Measurements from ENCODE around the gene UBE2Q1.

Gene UBE2Q1

DNA sequence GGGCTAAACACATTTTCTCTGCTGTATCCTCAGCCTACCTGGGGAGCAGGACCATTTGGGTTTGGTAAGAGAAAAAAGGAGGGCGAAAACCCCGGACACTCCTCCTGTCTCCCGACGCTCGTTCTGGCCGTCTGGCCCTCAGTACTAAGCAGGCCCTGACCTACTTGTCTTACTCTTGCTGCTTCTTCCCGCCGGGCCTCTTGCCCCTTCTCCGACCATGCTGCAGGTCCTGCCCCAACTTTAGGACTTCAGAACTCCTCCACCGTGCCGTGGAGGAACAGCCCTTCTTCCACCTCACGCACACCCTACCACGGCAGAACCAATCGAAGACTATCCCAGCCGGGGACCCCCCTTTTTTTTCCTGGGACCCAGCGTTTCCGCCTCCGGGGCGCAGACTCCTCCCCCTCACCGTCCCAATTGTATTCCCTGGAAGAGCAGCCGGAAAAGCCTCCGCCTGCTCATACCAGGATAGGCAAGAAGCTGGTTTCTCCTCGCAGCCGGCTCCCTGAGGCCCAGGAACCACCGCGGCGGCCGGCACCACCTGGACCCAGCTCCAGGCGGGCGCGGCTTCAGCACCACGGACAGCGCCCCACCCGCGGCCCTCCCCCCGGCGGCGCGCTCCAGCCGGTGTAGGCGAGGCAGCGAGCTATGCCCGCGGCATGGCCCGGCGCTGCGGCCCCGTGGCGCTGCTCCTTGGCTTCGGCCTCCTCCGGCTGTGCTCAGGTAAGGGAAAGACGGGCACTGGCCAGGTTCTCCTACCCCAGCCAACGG, 9.1 kb upstream of the UBE2Q1 start, which contains the start of gene CHRNB2:
CHRNB2 (plus strand) TSS at position 393 of the 771 bp plus-strand sequence; CDS start at position 660, 267 bp downstream.
- Histone ChIP-seq H3K4me3 (ENCODE audit: low read depth, low read length) (peak within 1 kb of the TSS; percentile 60), H3K9me3 (ENCODE audit: control insufficient read depth, insufficient read depth, low read depth, low read length) (no peaks in the 10 kb centered on the region), H3K27me3 (ENCODE audit: control insufficient read depth, insufficient read depth, low read length) (peaks cover 60% of the 10 kb centered on the region), H3K27ac (ENCODE audit: low read depth, low read length) (no peak within 1 kb of the TSS), H3K9ac (ENCODE audit: low read length) (peak within 1 kb of the TSS; percentile 38), H3K4me1 (ENCODE audit: control insufficient read depth, insufficient read depth, low read length) (peaks cover 9% of the 10 kb centered on the region; the same call in 1 of the 2 replicates), H3K36me3 (ENCODE audit: control insufficient read depth, insufficient read depth, low read length) (no peaks in the 10 kb centered on the region)

- peaks cover 4% of the 10 kb centered on the region; the same call in 1 of the 2 replicates for H3K4me1 ChIP-seq (ENCODE audit: control insufficient read depth, insufficient read depth, low read length)
- no peaks in the 10 kb centered on the region for H3K36me3 ChIP-seq (ENCODE audit: control insufficient read depth, insufficient read depth, low read length)
- H3K27me3 ChIP-seq (ENCODE audit: control insufficient read depth, insufficient read depth, low read length): peaks cover 55% of the 10 kb centered on the region
- no peak overlapping the region for H3K4me3 ChIP-seq (ENCODE audit: low read depth, low read length)
- no peak overlapping the region for H3K9ac ChIP-seq (ENCODE audit: low read length)
- no peaks in the 10 kb centered on the region for H3K9me3 ChIP-seq (ENCODE audit: control insufficient read depth, insufficient read depth, low read depth, low read length)
- no peak overlapping the region for H3K27ac ChIP-seq (ENCODE audit: low read depth, low read length)
Measured at GRCh38 chr1:154565876-154566275, 7.4 kb upstream of the UBE2Q1 start.

DNA sequence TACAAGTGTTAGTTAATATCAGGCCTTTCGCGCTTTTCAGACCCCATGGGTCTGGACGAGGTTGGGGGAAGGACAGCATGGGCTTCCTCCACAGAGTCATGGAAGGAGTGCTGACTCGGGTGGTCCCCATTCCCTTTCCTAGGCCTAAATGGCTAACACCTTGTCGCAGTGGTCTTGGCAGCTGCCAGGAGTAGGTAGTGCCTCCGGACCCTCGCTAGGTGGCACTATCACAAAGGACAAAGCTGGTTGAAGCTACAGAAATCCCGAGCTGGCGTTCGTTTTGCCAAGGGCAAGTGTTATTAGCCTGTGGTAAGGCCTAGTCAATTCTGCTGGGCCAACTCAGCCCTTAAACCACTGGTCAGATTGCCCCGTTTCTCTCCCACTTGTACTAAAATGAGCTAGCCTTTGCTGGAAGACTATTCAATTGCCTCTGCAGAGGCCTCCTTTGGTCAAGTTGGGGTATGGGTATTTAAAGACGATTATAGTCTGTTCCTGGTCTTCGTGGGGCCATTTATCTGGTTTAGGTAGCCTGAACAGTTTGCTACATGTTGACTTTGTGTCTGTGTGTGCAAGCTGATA, 1.1 kb upstream of the UBE2Q1 start:
- Histone ChIP-seq H3K4me3 (ENCODE audit: low read depth, low read length) (peak overlapping the region; percentile 76), H3K4me1 (ENCODE audit: control insufficient read depth, insufficient read depth, low read length) (peaks cover 19% of the 10 kb centered on the region), H3K36me3 (ENCODE audit: control insufficient read depth, insufficient read depth, low read length) (peaks cover 16% of the 10 kb centered on the region), H3K9ac (ENCODE audit: low read length) (peak overlapping the region; percentile 74), H3K27me3 (ENCODE audit: control insufficient read depth, insufficient read depth, low read length) (no peaks in the 10 kb centered on the region), H3K27ac (ENCODE audit: low read depth, low read length) (no peak overlapping the region; the same call in 1 of the 2 replicates), H3K9me3 (ENCODE audit: control insufficient read depth, insufficient read depth, low read depth, low read length) (no peaks in the 10 kb centered on the region)

GRCh38 chr1:154558720-154559465, 431 bp upstream of the UBE2Q1 start:
- peaks cover 23% of the 10 kb centered on the region for H3K36me3 ChIP-seq (ENCODE audit: control insufficient read depth, insufficient read depth, low read length)
- no peaks in the 10 kb centered on the region for H3K9me3 ChIP-seq (ENCODE audit: control insufficient read depth, insufficient read depth, low read depth, low read length)
- H3K9ac ChIP-seq (ENCODE audit: low read length): peak overlapping the region; percentile 74
- peak overlapping the region; percentile 76 for H3K4me3 ChIP-seq (ENCODE audit: low read depth, low read length)
- H3K27ac ChIP-seq (ENCODE audit: low read depth, low read length): peak overlapping the region; percentile 75; the same call in 1 of the 2 replicates
- H3K27me3 ChIP-seq (ENCODE audit: control insufficient read depth, insufficient read depth, low read length): no peaks in the 10 kb centered on the region
- H3K4me1 ChIP-seq (ENCODE audit: control insufficient read depth, insufficient read depth, low read length): peaks cover 19% of the 10 kb centered on the region

- no peak overlapping the region for H3K27ac ChIP-seq (ENCODE audit: low read depth, low read length)
- H3K4me1 ChIP-seq (ENCODE audit: control insufficient read depth, insufficient read depth, low read length): peaks cover 19% of the 10 kb centered on the region
- no peaks in the 10 kb centered on the region for H3K27me3 ChIP-seq (ENCODE audit: control insufficient read depth, insufficient read depth, low read length)
- H3K9ac ChIP-seq (ENCODE audit: low read length): peak overlapping the region; percentile 81
- peaks cover 38% of the 10 kb centered on the region for H3K36me3 ChIP-seq (ENCODE audit: control insufficient read depth, insufficient read depth, low read length)
- no peaks in the 10 kb centered on the region for H3K9me3 ChIP-seq (ENCODE audit: control insufficient read depth, insufficient read depth, low read depth, low read length)
- peak overlapping the region; percentile 76 for H3K4me3 ChIP-seq (ENCODE audit: low read depth, low read length)
Measured at GRCh38 chr1:154557248-154557938, 1.1 kb downstream of the UBE2Q1 start.

GRCh38 chr1:154556422-154556821, 2.0 kb downstream of the UBE2Q1 start:
- no peak overlapping the region; the same call in 1 of the 2 replicates for H3K27ac ChIP-seq (ENCODE audit: low read depth, low read length)
- H3K27me3 ChIP-seq (ENCODE audit: control insufficient read depth, insufficient read depth, low read length): no peaks in the 10 kb centered on the region
- H3K4me3 ChIP-seq (ENCODE audit: low read depth, low read length): peak overlapping the region; percentile 76
- peak overlapping the region; percentile 81 for H3K9ac ChIP-seq (ENCODE audit: low read length)
- H3K4me1 ChIP-seq (ENCODE audit: control insufficient read depth, insufficient read depth, low read length): peaks cover 19% of the 10 kb centered on the region
- peaks cover 48% of the 10 kb centered on the region for H3K36me3 ChIP-seq (ENCODE audit: control insufficient read depth, insufficient read depth, low read length)
- no peaks in the 10 kb centered on the region for H3K9me3 ChIP-seq (ENCODE audit: control insufficient read depth, insufficient read depth, low read depth, low read length)

- H3K9me3 ChIP-seq (ENCODE audit: control insufficient read depth, insufficient read depth, low read depth, low read length): no peaks in the 10 kb centered on the region
- peaks cover 77% of the 10 kb centered on the region for H3K36me3 ChIP-seq (ENCODE audit: control insufficient read depth, insufficient read depth, low read length)
- no peak overlapping the region for H3K27ac ChIP-seq (ENCODE audit: low read depth, low read length)
- H3K9ac ChIP-seq (ENCODE audit: low read length): no peak overlapping the region
- no peaks in the 10 kb centered on the region for H3K27me3 ChIP-seq (ENCODE audit: control insufficient read depth, insufficient read depth, low read length)
- no peak overlapping the region for H3K4me3 ChIP-seq (ENCODE audit: low read depth, low read length)
- peaks cover 17% of the 10 kb centered on the region for H3K4me1 ChIP-seq (ENCODE audit: control insufficient read depth, insufficient read depth, low read length)
Measured at GRCh38 chr1:154553056-154554030, 5.1 kb downstream of the UBE2Q1 start.

DNA sequence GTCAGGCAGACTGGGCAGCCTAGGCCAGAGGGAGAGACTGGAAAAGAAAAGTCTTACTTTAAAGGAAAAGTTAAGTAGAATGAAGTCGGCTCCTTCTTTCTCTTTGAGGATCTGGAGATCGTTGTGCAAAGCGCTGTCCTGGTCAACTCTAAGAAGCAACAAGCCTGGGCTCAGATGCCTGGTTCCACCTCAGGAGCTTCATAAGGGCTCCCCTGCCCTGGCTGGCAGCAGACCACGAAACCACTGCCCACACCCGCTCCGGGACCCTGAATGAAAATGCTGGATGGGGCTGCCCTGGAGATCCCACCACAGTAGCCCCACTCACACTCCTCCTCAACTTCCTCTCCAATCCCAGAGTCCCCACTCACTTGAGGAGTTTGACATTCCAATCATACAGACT, 6.4 kb downstream of the UBE2Q1 start:
- Histone ChIP-seq H3K27me3 (ENCODE audit: control insufficient read depth, insufficient read depth, low read length) (no peaks in the 10 kb centered on the region), H3K9ac (ENCODE audit: low read length) (no peak overlapping the region), H3K4me3 (ENCODE audit: low read depth, low read length) (no peak overlapping the region), H3K36me3 (ENCODE audit: control insufficient read depth, insufficient read depth, low read length) (peaks cover 77% of the 10 kb centered on the region), H3K9me3 (ENCODE audit: control insufficient read depth, insufficient read depth, low read depth, low read length) (no peaks in the 10 kb centered on the region), H3K27ac (ENCODE audit: low read depth, low read length) (no peak overlapping the region), H3K4me1 (ENCODE audit: control insufficient read depth, insufficient read depth, low read length) (peaks cover 11% of the 10 kb centered on the region)

- Histone ChIP-seq H3K4me1 (ENCODE audit: control insufficient read depth, insufficient read depth, low read length) (peaks cover 5% of the 10 kb centered on the region), H3K27ac (ENCODE audit: low read depth, low read length) (no peak overlapping the region), H3K27me3 (ENCODE audit: control insufficient read depth, insufficient read depth, low read length) (no peaks in the 10 kb centered on the region), H3K36me3 (ENCODE audit: control insufficient read depth, insufficient read depth, low read length) (peaks cover 77% of the 10 kb centered on the region), H3K4me3 (ENCODE audit: low read depth, low read length) (no peak overlapping the region), H3K9me3 (ENCODE audit: control insufficient read depth, insufficient read depth, low read depth, low read length) (no peaks in the 10 kb centered on the region), H3K9ac (ENCODE audit: low read length) (no peak overlapping the region)
Measured at GRCh38 chr1:154551474-154551873, 7.0 kb downstream of the UBE2Q1 start.

GRCh38 chr1:154550657-154551056, 7.8 kb downstream of the UBE2Q1 start:
- H3K9ac ChIP-seq (ENCODE audit: low read length): no peak overlapping the region

More at GRCh38 chr1:154550657-154551056, 7.8 kb downstream of the UBE2Q1 start:
- H3K27me3 ChIP-seq (ENCODE audit: control insufficient read depth, insufficient read depth, low read length): no peaks in the 10 kb centered on the region
- no peak overlapping the region for H3K4me3 ChIP-seq (ENCODE audit: low read depth, low read length)
- no peak overlapping the region for H3K27ac ChIP-seq (ENCODE audit: low read depth, low read length)
- H3K4me1 ChIP-seq (ENCODE audit: control insufficient read depth, insufficient read depth, low read length): no peaks in the 10 kb centered on the region
- peaks cover 72% of the 10 kb centered on the region for H3K36me3 ChIP-seq (ENCODE audit: control insufficient read depth, insufficient read depth, low read length)
- H3K9me3 ChIP-seq (ENCODE audit: control insufficient read depth, insufficient read depth, low read depth, low read length): no peaks in the 10 kb centered on the region
